HG02938 (cell line): ENCODE measurements around the gene OR1B1.
"Not testable (repeated sequence)": the region's sequence is repeated elsewhere in the genome, so short reads cannot be mapped to it uniquely, and the experiment has no call there.

Experiments used
- ATAC-seq: cut with Tn5 transposase; IDR thresholded peaks from one replicate; pipeline ENCODE4 v1.9.1; 2021; ENCODE audit warnings: mild to moderate bottlenecking, moderate library complexity; ENCODE audit not compliant: unreplicated experiment

Gene OR1B1

DNA sequence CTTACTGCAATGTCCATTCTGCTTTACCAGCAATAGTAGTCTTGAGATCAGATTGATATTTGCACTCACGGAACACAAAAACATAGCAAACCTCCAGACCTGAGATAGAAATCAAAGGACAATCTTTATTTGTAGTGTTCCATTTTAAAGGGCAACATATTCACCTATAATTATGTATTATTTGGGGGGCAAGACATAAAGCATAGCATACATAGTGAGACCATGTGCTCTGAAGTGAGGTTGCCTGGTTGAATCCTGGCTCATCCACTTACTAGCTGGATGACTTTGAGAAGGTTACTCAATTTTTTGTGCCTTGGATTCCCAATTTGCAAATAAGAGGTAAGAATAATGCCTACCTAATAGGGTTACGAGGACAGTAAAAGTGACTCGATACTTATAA, at the start of gene OR1B1:
TSS of gene OR1B1 (minus strand) at position 101 of the 400 bp plus-strand sequence.
- no peak for ATAC-seq

DNA sequence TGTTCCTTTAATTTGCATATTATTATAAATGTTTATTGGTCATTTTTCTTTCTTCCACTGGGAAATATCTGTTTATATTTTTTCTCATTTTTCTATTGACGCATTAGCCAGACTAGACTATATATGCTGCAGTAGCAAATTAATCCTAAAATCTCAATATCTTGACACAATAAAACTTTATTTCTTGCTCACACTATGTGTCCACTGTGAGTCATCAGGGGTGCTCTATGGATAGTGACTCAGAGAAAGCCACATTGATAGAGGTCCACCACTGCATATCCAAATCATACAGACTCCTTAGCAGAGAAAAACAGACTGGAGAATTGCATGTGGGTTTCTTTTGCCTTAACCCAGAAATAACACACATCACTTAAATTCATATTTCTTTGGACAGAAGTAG, 38.3 kb upstream of the OR1B1 start:
- no peak for ATAC-seq

GRCh38 chr9:122684851-122685250, 27.4 kb upstream of the OR1B1 start:
- ATAC-seq: no peak

GRCh38 chr9:122672481-122672880, 15.1 kb upstream of the OR1B1 start:
- ATAC-seq: no peak

DNA sequence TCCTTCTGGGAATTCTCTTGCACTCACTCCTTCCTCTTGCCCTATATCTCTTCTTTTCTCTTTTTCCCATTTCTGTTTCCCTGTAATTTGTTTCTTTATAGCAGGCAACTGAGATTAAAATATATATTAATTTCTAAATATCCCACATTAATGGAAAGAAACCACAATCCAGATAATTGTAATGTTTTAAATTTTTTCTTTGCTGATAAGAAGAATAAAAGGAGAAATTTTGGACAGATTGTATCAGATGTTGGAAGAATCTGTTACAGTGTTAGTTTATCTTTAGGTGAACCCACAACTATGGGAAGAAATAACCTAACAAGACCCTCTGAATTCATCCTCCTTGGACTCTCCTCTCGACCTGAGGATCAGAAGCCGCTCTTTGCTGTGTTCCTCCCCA, 4.0 kb upstream of the OR1B1 start, which contains the start of gene OR1L1:
TSS of gene OR1L1 (plus strand) at position 301 of the 400 bp plus-strand sequence. CDS start at position 301, 0 bp downstream.
- ATAC-seq: no peak

GRCh38 chr9:122656378-122656777, 1.0 kb downstream of the OR1B1 start:
- no peak for ATAC-seq

- no peak for ATAC-seq
These were observed 15.2 kb downstream of the OR1B1 start for GRCh38 chr9:122642226-122642625.

- ATAC-seq: no peak
These were observed 37.4 kb downstream of the OR1B1 start for GRCh38 chr9:122619996-122620395.

- no peak for ATAC-seq
These were observed 43.1 kb downstream of the OR1B1 start, which contains the start of gene OR1Q1 for GRCh38 chr9:122614362-122614761. Gene OR1Q1 (plus strand): TSS chr9:122614738. CDS start chr9:122614738, 0 bp downstream.

- no peak for ATAC-seq
These were observed 47.6 kb downstream of the OR1B1 start for GRCh38 chr9:122609804-122610203.

GRCh38 chr9:122606587-122606986, 50.8 kb downstream of the OR1B1 start:
- no peak for ATAC-seq

DNA sequence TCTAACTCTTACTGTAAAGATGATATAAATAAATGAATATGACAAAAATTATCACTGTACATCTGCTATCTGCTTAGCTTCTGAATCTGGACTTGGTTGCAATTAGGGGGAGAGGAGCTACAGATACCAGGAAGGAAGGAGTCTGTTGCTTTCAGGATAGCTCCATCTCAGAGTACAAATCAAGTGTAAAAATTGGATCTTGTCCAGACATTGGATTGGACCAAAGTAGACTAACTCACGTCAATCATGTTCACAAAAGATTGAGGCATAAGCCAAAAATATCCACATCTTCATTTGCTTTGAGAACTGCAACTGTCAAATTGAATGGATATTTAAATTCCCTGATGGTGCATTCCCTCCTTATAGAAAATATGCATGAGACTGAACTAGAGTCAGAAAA, 51.7 kb downstream of the OR1B1 start:
- no peak for ATAC-seq

- ATAC-seq: not testable (repeated sequence)
These were observed 74.1 kb downstream of the OR1B1 start, which contains the start of gene OR1L8 for GRCh38 chr9:122583284-122583683. Gene OR1L8 (minus strand): TSS chr9:122583384. CDS start chr9:122568477, 14,907 bp downstream.

DNA sequence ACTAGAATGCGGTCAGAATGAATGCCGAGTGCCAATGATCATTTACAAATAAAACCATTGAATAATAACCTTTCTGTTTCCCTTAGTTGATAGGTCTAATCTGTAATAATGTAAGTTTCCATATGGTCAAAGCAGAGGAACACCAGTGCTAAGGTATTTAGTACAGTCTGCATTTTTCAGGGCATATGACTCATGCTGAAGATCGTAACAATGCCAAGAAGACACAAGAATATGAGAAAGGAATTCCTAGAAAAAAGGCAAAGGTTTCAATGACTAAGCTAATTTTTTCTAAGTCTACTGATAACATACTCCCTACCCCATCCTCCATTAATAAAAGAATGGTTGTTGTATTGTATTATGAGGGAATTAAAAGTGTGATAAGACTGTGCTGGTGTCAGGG, 77.1 kb downstream of the OR1B1 start:
- ATAC-seq: no peak

- ATAC-seq: no peak
These were observed 77.6 kb downstream of the OR1B1 start for GRCh38 chr9:122579874-122580273.
